ENCODE measurements around the gene NEURL1B.

NEURL1B gene

DNA sequence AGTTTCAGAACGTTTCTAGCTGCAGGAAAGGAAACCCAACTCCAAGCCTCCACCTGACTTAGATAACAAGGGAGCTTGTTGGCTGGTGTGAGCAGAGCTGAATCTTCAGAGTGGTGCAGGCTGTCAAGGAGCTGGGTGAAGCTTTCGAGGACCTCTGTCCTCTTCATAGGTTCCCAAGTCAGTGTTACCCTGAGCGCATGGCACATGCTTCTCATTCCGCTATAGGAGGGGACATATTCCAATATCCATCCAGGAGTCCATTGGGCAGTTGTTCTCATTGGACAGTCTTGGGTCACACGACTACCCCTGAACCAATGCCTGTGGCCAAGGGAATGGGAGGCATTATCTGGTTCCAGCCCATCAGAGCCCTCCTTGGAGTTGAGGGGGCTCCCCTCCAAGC, 79.6 kb downstream of the NEURL1B start:
- DNase-seq = no peak

- DNase-seq = no peak
These were observed 80.6 kb downstream of the NEURL1B start for GRCh38 chr5:172721455-172722326.

- no peak for DNase-seq
These were observed 81.3 kb downstream of the NEURL1B start for GRCh38 chr5:172722327-172722815.

DNA sequence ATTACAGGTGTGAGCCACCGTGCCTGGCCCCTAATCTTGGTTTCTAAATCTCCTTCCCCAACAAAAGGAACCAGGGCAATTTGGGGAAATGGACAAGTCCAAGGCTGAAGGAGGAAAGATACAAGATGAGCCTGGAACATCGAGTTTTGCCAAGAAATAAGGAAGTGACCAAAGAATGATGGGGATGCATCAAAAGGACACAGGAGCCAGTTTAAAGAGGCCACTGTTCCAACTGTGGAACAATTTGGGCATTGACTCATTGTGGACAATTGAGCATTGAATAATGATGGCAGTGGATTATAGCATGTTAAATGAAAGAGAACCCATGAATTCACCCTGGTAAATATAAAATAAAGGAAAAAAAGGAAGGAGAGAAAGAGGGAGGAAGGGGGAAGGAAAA, 82.4 kb downstream of the NEURL1B start:
- DNase-seq = no peak

- DNase-seq = no peak
These were observed 83.5 kb downstream of the NEURL1B start for GRCh38 chr5:172724242-172725183.

- no peak for DNase-seq
These were observed 84.2 kb downstream of the NEURL1B start for GRCh38 chr5:172725273-172725672.

GRCh38 chr5:172725785-172726184, 84.7 kb downstream of the NEURL1B start:
- DNase-seq = no peak

DNA sequence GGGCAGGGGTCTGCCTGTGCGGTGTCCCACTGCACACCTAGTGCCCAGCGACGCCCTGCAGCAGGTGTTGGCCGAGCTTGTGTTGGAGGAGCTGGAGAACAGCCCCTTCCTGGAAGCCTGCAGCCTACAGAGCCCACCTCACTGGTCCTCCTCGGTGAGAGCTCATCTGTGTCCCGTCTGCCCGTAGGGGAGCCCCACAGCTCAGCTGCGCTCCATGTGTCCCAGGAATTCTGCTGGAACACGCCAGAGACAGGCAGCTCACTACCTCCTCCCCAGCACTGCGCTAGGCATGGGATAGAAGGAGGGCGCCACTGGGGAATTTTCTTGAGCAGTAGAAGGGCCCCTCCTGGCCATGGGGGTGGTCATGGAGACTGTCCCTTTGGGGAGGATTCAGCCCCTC, 85.9 kb downstream of the NEURL1B start:
- DNase-seq = no peak

DNA sequence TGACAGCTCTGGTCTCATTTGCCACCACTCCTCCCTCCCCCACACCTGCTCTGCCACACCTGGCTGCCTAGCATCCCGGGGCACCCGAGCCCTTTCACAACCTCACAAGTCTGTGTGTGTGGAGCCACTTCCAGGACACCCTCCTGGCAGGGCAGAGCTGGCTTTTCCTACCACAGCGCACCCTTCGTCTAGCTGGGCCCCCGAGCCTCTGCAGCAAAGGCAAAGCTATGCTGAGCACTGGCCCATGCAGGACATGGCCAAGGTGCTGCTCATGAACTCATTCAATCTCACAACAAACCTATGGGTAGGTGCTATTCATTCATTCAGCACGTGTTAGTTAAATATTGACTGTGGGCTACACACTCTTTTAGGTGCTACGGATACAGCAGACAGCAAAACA, 86.5 kb downstream of the NEURL1B start:
- no peak for DNase-seq

DNA sequence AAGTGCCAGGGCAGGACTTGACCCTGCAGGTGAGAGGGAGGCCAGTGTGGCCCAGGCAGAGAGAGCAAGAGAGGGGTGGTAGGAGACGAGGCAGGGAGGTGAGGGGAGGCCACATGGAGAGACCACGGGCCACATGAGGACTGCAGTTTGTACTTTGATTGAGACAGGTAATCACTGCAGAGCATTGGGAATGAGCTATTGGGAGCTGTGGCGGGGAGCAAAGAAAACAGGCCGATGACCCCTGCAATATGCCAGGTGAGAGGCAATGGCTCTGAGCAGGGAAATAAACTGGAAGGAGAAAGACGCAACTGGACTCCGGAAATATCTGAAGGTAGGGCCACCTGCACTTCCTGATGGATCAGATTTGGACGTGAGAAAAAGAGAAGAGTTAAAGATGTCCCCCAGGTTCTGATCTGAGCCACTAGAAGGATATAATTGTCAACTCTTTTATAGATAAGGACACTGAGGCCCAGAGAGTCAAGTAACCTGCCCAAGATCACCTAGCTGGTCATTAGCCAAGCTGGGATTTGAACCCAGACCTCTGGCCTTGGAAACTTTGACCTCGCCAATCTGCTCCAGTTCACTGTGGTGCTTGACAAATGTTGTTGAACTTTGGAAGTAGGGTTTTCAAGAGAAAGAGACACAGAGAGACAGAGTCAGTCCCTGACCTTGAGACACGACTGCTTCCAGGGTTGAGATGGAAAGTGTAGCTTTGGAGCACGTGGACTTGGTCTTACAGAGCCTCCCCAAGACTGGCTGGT, 87.6 kb downstream of the NEURL1B start:
- no peak for DNase-seq

- DNase-seq = no peak
These were observed 88.5 kb downstream of the NEURL1B start for GRCh38 chr5:172729588-172729987.

- DNase-seq = no peak
These were observed 89.2 kb downstream of the NEURL1B start for GRCh38 chr5:172730222-172730621.

DNA sequence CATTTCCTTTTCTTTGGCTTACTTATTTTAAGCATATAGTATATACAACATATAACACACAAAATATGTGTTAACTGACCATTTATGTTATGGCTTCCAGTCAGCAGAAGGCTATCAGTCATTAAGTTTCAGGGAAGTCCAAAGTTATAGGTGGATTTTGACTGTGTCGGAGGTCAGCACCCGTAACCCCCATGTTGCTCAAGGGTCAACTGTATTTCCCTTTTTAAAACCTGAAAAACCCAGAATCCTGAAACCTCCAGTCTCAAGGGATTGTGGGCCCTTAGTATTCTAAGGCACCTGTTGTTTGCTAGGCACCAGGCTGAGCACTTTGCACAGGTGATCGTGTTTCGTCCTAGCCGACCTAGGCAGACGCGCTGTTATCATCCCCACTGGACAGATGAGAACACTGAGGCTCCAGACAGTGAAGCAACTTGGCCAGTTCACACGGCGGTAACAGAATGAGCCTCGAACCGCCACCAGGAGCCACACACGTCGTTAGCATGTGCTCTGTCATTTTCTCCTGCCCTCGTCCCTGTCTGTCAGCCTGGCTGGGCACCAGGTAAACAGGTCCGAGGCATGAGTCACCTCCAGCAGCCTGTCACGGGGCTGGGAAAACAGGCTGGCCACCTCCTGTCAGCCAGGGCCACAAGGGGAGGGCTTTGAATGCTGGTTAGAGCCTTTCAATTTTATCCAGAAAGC, 90.1 kb downstream of the NEURL1B start:
- no peak for DNase-seq

DNA sequence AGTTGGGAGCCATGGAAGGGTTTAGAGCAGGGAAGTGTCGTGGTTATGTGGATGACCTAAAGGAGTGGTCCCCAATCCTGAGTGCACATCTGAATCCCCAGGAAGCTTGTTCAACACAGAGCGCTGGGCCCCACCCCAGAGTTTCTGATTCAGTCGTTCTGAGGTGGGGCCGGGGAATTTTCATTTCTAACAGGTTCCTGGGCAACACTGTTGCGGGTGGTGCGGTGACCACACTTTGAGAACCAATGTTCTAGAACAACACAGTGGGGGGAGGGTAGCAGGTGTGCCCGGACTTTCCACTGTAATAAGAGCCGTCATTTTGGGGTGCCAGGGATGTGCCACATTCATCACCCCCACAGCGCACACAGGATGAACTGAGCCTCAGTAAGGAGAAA, 90.6 kb downstream of the NEURL1B start:
- no peak for DNase-seq

- DNase-seq = no peak
These were observed 91.3 kb downstream of the NEURL1B start for GRCh38 chr5:172732201-172732865.

DNA sequence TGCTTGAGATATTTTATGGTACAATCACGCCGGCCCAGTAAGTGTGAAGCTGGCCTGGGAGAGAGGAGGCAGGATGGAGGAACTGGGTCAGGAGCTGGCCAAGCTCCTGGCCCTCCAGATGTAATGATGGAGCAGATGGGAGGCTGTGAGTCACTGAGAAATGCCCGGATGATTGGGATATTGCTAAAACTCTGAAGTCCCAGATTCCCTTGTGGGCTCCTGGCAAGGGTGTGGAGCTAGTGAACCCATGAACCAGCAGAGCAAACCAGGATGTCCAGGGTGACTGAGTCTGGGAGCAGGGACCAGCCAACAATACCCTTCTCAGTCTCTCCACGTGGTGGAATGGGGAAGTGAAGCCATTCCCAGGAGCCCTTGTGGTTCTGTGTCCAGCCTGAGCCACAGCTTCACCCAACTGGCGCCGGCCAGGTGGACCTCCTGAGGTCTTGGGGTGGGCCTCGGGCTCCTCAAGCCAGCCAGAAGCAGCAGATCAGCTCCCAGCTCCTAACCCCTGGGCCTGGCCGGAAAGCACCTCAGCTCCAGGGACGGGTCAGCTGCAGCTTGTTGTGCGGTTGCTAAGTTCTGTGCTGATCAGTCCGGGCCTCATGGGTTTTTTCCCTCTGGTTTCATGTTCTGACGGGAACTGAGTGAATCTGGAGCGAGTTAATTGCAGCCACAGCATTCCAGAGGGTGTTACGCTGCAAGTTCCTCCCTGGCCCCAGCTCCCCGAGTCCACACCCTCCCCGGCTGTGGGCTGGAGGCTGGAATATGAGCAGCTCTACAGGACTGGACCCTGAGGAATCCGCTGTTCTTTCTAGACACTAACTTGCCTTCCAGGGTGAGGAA, 92.3 kb downstream of the NEURL1B start:
- DNase-seq = no peak

DNA sequence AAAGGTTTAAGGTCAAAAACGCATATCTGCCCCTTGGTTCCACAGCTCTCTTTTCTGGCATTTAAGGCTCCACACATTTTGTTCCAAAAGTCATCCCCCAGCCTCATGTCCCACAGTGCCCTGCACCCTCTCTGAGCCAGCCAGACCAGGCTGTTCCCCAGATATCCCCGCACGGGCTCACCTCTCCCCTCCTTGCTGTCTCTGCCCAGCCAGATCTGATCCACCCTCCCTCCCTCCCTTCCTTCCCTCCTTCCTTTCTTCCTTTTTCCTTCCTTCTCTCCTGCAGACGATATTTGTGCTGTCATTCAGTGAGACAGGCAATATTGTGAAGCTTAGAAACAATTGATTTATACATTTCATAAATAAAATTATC, 92.9 kb downstream of the NEURL1B start:
- DNase-seq = no peak

GRCh38 chr5:172735141-172735831, 94.2 kb downstream of the NEURL1B start:
- no peak for DNase-seq

DNA sequence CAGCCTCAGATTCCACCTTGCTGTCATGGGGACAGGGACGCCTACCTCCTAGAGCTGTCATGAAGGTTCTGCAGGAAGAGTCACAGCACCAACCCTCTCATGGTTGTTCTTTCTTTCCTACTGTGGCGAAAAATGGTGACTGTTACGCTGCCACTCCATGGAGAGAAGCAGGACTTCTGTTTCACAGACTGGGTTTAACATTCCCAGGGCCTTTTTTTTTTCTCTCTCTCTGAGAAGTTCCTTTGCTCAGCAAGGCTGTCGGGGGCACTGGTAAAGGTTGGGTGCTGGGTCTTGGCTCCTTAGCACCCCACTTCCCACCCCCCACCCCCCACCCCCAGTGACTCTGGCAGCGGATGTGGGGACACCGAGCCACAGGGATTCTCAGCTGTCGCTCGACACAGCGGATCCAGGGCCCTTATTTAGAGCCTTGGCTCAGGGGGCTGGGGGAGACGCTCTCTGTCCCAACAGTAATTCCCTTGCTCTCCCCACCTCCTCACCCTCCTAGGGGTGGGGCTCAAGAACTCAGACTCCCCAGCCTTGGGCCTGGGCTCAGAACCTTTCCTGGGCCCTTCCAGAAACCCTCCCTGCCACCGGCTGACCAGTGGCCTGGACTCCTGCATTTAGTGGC, 95.6 kb downstream of the NEURL1B start:
- DNase-seq = no peak

GRCh38 chr5:172739375-172739774, 98.3 kb downstream of the NEURL1B start:
- no peak for DNase-seq

Measured in NCI-H345 (cell line).